ENCODE measurements around the gene LSAMP. TPM values are rescaled to one million over a fixed set of nuclear protein-coding genes. Genes with fewer than 3 reads are reported as not detected.

The LSAMP gene
- total RNA-seq, 1 experiment from 2014 or later = not detected

DNA sequence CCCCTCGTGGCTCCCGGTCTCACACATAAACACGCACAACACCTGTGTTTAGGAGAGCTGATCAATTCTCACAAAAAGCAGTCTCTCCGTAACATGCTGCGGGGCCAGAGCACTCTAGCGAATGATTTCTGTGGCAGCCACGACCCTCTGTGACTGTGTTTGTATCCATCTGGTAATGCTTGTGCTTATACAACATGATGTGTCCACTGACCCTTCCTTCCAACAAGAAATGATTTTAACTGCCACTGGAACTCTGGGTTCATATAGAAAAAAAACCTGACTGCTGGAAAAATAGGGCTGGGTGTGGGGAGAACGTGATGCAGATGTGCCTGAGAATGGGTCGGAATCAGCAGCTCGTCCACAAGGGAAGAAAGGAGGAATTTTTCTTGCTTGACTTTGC is 411.8 kb downstream of the LSAMP start:
- no peak overlapping the region for H3K4me3 Mint-ChIP-seq (ENCODE audit: unreplicated experiment)
- H3K27me3 Mint-ChIP-seq (ENCODE audit: insufficient read depth, unreplicated experiment) = no peaks in the 10 kb centered on the region
- ChIA-PET POLR2A (no interaction called here), CTCF (interaction anchor here (0.5 to 0.7 kb wide), 2 partner anchors 345 to 737 kb away, joined by 3 read pairs; no protein-coding TSS in a partner anchor)
- no TSS peak for BruUV-seq (replicated peaks)
- DNase-seq (ENCODE audit: unreplicated experiment) = no peak
- intact Hi-C loops (cut with micrococcal nuclease) = no loop called here
- H3K36me3 Mint-ChIP-seq (ENCODE audit: insufficient read depth, unreplicated experiment) = no peaks in the 10 kb centered on the region
- peaks cover 4% of the 10 kb centered on the region for H3K4me1 Mint-ChIP-seq (ENCODE audit: insufficient read depth, unreplicated experiment)
- H3K27ac Mint-ChIP-seq (ENCODE audit: low read depth, unreplicated experiment) = no peak overlapping the region
- H3K9me3 Mint-ChIP-seq (ENCODE audit: unreplicated experiment) = no peaks in the 10 kb centered on the region
- TF ChIP-seq, protein P1, sequence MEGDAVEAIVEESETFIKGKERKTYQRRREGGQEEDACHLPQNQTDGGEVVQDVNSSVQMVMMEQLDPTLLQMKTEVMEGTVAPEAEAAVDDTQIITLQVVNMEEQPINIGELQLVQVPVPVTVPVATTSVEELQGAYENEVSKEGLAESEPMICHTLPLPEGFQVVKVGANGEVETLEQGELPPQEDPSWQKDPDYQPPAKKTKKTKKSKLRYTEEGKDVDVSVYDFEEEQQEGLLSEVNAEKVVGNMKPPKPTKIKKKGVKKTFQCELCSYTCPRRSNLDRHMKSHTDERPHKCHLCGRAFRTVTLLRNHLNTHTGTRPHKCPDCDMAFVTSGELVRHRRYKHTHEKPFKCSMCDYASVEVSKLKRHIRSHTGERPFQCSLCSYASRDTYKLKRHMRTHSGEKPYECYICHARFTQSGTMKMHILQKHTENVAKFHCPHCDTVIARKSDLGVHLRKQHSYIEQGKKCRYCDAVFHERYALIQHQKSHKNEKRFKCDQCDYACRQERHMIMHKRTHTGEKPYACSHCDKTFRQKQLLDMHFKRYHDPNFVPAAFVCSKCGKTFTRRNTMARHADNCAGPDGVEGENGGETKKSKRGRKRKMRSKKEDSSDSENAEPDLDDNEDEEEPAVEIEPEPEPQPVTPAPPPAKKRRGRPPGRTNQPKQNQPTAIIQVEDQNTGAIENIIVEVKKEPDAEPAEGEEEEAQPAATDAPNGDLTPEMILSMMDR (IDR thresholded peaks at IDR 0.05; ENCODE audit: unreplicated experiment) = no peak

DNA sequence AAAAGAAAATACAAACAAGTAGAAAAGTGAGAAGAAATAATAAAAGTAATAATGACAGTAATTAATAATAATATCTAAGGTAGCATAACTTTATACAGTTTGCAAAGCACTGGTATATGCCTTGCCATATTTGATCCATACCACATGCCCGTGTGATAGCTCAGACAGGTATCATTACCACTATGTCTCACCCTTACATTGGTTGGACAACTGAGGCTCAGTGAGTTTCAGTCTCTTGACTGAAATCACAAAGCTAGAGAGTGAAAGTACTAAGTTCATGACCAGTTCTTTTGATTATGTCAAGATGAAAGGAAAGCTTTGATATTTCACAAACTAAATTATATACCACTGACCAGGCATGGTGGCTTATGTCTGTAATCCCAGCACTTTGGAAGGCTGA is 413.1 kb downstream of the LSAMP start:
- no TSS peak for BruUV-seq (replicated peaks)

DNA sequence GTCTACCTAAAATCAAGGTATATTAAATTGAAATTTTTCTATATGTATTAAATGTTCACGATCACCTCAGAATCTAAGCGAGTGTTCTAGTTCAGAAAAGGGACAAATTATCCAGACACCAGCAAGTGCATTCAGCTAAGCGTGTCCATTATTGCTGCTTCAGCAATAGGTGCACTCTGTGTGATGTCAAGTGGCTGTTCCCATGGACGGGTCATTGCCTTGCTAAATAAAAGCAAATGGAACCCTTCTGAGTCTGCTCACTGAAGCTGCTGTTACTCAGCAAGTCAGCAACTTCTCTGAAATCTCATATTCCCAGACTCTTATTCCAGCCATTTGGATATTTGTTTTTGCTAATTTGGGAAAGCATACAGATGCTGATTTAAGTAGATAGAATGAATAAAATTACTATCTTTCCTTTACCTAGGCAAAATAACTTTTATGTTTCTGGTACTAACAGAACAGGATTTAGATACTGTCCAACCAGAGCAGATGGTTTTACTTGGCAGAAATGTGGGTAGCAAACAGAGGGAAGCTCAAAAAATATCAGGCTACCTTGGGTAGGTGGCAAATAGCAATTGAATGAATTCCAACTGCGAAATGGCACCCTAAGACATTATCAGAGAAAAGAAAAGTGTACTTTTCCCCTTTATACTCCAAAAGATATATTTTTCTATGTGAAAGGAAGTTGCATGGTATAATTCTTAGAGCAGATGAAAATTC is 415.0 kb downstream of the LSAMP start:
- Mint-ChIP-seq H3K27me3 (ENCODE audit: insufficient read depth, unreplicated experiment) (no peaks in the 10 kb centered on the region), H3K4me1 (ENCODE audit: insufficient read depth, unreplicated experiment) (no peaks in the 10 kb centered on the region), H3K9me3 (ENCODE audit: unreplicated experiment) (no peaks in the 10 kb centered on the region), H3K27ac (ENCODE audit: low read depth, unreplicated experiment) (no peak overlapping the region), H3K4me3 (ENCODE audit: unreplicated experiment) (no peak overlapping the region), H3K36me3 (ENCODE audit: insufficient read depth, unreplicated experiment) (no peaks in the 10 kb centered on the region)
- ChIA-PET POLR2A (interaction anchor here (1.8 kb wide), 1 partner anchor 9 kb away, joined by 7 read pairs; no protein-coding TSS in a partner anchor), CTCF (no interaction called here)
- DNase-seq (ENCODE audit: unreplicated experiment) = no peak
- intact Hi-C loops (cut with micrococcal nuclease) = no loop called here
- BruUV-seq (replicated peaks) = no TSS peak
- TF ChIP-seq, protein P1 (IDR thresholded peaks at IDR 0.05; ENCODE audit: unreplicated experiment) = no peak

More for the DNA sequence above, 413.1 kb downstream of the LSAMP start:
- no peaks in the 10 kb centered on the region for H3K9me3 Mint-ChIP-seq (ENCODE audit: unreplicated experiment)
- H3K27me3 Mint-ChIP-seq (ENCODE audit: insufficient read depth, unreplicated experiment) = no peaks in the 10 kb centered on the region
- ChIA-PET CTCF (interaction anchor here (0.6 kb wide), 2 partner anchors 32 to 40 kb away, joined by 3 to 6 read pairs; no protein-coding TSS in a partner anchor), POLR2A (no interaction called here)
- no peaks in the 10 kb centered on the region for H3K36me3 Mint-ChIP-seq (ENCODE audit: insufficient read depth, unreplicated experiment)
- no peak overlapping the region for H3K4me3 Mint-ChIP-seq (ENCODE audit: unreplicated experiment)
- TF ChIP-seq, protein P1 (IDR thresholded peaks at IDR 0.05; ENCODE audit: unreplicated experiment) = no peak
- intact Hi-C loops (cut with micrococcal nuclease) = no loop called here
- H3K27ac Mint-ChIP-seq (ENCODE audit: low read depth, unreplicated experiment) = no peak overlapping the region
- DNase-seq (ENCODE audit: unreplicated experiment) = no peak
- no peaks in the 10 kb centered on the region for H3K4me1 Mint-ChIP-seq (ENCODE audit: insufficient read depth, unreplicated experiment)

DNA sequence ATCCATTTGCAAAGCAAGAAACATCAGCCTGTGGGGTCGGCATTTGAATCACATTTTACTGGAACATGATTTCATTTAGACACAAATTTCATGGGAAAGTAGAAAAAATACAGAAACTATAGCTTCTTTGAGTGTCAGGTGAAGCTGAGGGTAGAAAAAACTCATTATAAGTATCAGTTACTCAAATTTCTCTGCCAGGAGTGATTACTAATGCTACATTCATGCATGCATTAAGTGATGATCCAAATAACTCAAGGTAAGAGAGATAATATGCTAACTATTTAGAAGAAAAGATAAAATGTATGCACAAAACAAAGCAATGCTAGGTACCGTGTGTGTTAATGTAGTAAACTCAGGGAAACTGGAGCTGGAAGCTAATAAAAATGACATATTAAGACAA is 416.0 kb downstream of the LSAMP start:
- H3K27me3 Mint-ChIP-seq (ENCODE audit: insufficient read depth, unreplicated experiment) = no peaks in the 10 kb centered on the region
- H3K9me3 Mint-ChIP-seq (ENCODE audit: unreplicated experiment) = no peaks in the 10 kb centered on the region
- no TSS peak for BruUV-seq (replicated peaks)
- no peak overlapping the region for H3K4me3 Mint-ChIP-seq (ENCODE audit: unreplicated experiment)
- DNase-seq (ENCODE audit: unreplicated experiment) = no peak
- H3K4me1 Mint-ChIP-seq (ENCODE audit: insufficient read depth, unreplicated experiment) = no peaks in the 10 kb centered on the region
- ChIA-PET CTCF (interaction anchor here (0.6 kb wide), 1 partner anchor 441 kb away, joined by 3 read pairs; no protein-coding TSS in a partner anchor), POLR2A (interaction anchor here (0.6 to 1.8 kb wide), 2 partner anchors 10 to 24 kb away, joined by 3 to 7 read pairs; no protein-coding TSS in a partner anchor)
- H3K36me3 Mint-ChIP-seq (ENCODE audit: insufficient read depth, unreplicated experiment) = no peaks in the 10 kb centered on the region
- intact Hi-C loops (cut with micrococcal nuclease) = no loop called here
- H3K27ac Mint-ChIP-seq (ENCODE audit: low read depth, unreplicated experiment) = no peak overlapping the region
- TF ChIP-seq, protein P1 (IDR thresholded peaks at IDR 0.05; ENCODE audit: unreplicated experiment) = no peak

Data from MCF 10A (cell line).